GM18868 (cell line): ENCODE results near the gene MAP2K5.

Experiments used
- ATAC-seq: cut with Tn5 transposase; IDR thresholded peaks from one replicate; pipeline ENCODE4 v1.9.1; 2021; ENCODE audit warnings: mild to moderate bottlenecking, moderate library complexity; ENCODE audit not compliant: unreplicated experiment

MAP2K5 gene

GRCh38 chr15:67716171-67716570, 173.7 kb downstream of the MAP2K5 start:
- ATAC-seq, result no peak

- no peak for ATAC-seq
These were observed 175.3 kb downstream of the MAP2K5 start for GRCh38 chr15:67717776-67718175.

DNA sequence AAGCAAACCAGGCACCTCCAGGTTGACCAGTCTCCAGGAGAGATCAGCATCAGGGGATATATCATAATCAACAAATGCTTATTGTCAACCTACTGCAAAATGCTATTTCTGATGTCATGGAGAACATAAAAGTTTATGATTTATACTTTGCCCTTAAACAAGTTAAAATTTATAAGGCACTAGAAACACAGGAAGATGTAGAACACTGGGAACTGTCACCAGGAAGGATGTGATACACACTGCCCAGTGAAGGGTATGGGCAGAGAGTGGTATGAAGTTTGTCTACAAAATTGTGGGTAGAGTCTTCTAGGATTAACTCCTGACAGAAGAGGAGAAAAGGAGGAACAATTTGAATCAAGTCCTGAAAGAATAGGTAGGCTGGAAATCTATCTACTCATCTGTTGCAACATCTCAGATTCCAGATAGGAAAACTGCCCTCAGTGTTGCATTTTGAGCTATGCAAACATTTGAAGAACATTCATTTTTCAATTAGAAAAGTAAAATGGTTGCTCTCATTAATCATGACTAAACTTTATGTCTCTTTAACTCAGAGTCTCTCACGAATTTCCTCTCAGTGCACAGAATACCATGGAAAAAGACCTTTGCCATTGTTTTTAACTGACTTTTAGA, 176.9 kb downstream of the MAP2K5 start:
- ATAC-seq, result no peak

GRCh38 chr15:67720556-67721175, 178.2 kb downstream of the MAP2K5 start:
- peak; percentile 47 for ATAC-seq

- no peak for ATAC-seq
These were observed 179.7 kb downstream of the MAP2K5 start for GRCh38 chr15:67722030-67722817.

DNA sequence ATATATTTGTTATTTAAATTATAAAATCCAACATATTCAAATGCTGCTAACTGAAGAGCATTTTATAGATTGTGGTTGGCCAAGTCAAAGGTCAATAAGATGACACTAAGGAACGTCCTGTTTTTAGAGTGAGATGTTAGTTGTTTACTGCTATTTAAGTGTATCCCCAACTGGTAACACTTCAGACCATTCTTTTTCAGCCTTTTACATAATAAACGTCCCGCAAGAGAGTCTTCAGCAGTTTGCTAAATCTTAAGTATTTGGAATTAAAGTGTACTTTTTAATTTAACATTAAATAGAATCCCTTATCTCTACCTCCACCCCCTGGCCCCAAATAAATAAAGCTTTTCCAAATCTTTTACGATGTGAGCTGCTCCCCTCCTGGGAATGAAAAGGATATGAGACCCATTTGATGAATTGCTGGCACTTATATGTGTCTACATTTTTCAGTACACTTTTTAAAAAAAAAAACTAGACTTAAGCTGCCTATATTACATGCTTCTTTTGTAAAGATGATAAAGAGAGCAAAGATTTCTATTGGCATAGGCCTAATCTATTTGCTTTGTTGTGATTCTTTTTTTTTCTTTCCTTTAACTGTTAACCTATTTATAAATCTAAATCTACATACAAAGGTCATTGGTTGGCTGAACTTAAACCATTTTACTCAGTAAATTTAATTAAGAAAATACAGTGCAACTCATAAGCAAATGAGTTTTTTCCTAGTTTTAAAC, 181.0 kb downstream of the MAP2K5 start:
- ATAC-seq, result no peak

DNA sequence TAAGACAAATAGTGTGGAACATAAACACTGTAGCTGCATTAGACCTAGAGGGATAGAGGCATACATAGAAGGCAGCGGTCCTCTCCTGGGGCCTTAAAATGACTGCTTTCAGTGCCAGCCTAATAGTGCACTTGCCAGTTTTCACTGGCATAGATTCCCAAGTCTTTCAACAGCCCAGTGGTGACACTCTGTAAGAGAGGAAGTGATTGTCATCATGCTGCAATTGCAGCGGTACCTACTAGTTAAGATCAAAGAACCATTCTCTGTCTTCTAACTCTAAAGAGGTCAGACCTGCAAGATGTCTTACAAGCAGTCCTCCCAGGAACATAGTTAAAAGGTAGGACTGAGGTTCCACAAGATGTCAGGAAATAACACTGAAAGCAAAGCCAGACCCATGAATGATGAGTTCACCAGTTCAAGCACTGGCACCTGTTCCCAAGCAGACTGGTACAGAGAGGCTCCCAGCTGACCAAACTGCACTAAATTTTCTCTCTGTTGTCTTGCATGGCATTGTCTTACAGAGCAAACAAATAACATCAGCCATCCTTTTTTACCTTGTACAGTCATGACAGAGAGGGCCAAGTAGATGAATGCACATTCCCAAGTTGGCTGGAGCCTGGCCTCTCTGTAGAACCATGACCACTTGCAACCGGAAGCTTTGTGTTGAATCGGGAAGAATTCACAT, 182.3 kb downstream of the MAP2K5 start:
- no peak for ATAC-seq

DNA sequence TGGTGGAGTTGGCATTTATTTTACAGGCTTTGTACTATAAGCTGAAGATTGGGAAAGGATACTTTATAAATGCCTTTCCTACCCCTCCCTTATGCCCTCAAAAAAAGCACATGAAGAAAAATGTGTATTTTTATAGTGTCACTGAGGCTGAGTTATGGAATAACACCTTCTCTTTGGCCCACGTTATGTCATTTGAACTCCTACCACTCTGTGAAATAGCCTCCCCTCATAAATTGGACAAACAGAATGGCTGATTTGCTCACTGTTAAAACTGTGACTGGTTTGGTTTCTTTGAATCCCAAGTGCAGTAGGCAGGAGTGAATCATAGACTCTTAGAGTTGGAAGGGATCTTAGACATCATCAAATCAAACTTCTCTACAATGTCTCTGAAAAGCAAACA, 187.6 kb downstream of the MAP2K5 start:
- no peak for ATAC-seq

DNA sequence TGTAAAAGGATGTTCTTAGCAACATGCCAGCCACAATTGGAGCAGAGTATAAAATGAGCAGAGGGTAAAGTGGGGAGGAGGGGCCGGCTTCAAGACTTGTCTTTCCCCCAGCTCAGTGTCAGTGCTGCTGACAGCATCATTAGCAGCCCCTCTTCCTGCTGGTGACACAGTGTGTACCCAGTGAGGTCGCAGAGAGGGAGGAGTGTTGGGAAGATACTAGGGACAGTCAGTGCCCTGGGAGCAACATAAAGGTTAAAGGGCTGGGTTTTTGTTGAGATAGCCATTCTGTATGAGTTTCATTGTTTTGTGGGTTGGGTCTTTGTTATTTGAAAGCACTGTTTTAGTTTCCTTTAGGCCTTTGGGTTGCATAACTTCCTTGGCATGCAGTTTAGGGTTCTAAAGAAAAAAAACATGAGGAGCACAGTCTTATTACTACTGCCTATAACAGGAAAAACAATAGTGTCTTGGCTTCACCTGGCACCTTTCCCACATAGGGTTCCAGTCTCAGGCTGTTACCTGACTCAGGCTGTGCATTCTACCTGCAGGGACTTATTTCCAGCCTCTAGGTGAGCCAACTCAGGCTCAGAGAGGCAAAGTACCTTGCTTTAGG, 188.7 kb downstream of the MAP2K5 start:
- no peak for ATAC-seq

DNA sequence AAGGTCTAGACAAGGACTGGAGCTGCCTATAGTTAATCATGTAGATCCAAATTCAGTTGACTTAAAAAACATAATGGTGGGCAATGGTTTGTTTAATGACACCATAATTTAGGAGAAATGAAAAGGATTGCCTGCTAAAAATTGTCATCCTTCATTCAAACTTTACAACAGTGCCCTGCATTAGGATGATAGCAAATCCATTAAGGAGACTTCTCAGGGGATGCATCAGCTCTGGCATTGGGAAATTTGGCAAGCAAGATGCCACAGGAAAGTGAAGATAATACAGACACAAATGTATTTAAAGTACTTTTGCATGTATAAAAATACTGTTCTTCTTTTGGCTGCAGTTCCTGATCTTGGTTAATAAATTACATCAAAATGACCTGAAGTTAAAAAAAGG, 189.7 kb downstream of the MAP2K5 start:
- ATAC-seq, result no peak

- no peak for ATAC-seq
These were observed 190.3 kb downstream of the MAP2K5 start for GRCh38 chr15:67732671-67733374.

GRCh38 chr15:67735896-67736295, 193.4 kb downstream of the MAP2K5 start:
- no peak for ATAC-seq

GRCh38 chr15:67736810-67737209, 194.3 kb downstream of the MAP2K5 start:
- no peak for ATAC-seq

- no peak for ATAC-seq
These were observed 195.6 kb downstream of the MAP2K5 start for GRCh38 chr15:67738056-67738455.

DNA sequence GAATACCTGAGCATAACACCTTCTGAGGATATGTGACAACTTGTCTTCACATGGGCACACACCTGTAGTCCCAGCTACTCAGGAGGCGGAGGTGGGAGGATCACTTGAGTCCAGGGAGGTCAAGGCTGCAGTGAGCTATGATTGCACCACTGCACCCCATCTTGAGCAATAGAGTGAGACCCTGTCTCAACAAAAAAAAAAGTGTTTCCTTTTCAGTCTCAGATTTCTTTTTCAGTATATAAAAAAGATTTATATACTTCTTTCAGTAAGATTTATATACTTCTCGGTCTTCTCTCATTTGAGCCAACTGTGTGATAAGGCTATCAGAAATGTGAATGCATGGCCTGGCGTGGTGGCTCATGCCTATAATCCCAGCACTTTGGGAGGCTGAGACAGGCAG, 197.9 kb downstream of the MAP2K5 start:
- ATAC-seq, result no peak

DNA sequence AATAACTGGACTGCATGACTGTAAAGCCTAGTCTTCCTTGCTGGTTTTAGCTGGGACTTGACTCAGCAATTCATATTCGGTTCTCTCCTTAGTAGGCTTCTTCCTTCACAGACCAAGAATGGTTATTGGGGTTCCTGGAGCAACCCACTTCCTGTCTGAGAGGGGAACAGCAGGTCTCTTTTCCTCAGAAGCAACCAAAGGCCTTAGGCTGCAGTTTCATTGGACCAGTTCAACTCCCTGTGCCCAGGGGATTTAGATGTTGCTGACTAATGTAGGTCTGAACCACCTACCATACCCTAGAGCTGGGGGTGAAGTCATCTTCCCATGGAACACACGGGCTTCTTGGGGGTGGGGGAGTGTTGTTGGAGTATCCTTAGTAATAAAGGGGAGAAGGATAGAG, 198.8 kb downstream of the MAP2K5 start:
- ATAC-seq, result no peak

DNA sequence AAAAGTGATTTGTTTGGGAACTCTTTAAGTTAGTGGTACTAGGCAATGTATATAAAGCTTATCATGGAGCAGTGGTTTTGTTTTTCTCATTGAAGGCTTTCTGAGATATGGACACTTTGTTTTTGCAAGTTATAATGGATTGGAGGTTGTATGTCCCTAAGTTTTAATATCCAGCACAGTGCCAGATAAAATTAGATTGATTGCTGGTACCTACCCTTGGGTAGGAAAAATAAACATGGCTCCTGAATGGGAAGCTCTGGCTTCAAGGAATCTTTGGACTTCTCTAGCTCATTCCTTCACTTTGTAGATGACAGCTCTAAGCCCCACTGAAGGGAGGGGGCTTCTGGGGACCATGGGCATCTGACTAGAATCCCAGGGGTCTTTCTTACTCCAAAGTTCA, 201.1 kb downstream of the MAP2K5 start:
- ATAC-seq, result no peak

GRCh38 chr15:67744331-67745072, 202.0 kb downstream of the MAP2K5 start:
- no peak for ATAC-seq
